Tibial artery (tissue), 4 donors: Measurements from ENCODE around the gene ITPRID1.

Source experiments
- DNase-seq, 2 donors: peaks; one replicate each; pipeline ENCODE4 v3.0.0-alpha.2; 2019
- H3K27ac ChIP-seq, 2 donors: fragments of 200-600 bp; sonication (generic) in 1 of 2; 1 replicate in 1 of 2; 2 replicates in 1 of 2; pipeline ENCODE4 v1.5.1; 2018 to 2019; ENCODE audit warnings: mild to moderate bottlenecking in 1 of 2
- H3K27me3 ChIP-seq, 2 donors: fragments of 200-600 bp; sonication (generic) in 1 of 2; one replicate each; pipeline versions ENCODE4 v1.5.1 to v1.6.0; 2016 to 2019
- H3K36me3 ChIP-seq, 3 donors: fragments of 200-600 bp; sonication (generic) in 2 of 3; one replicate each; pipeline ENCODE4 v1.5.1; 2016 to 2019; ENCODE audit warnings: mild to moderate bottlenecking in 2 of 3
- H3K4me1 ChIP-seq, 4 donors: fragments of 200-600 bp; sonication (generic) in 2 of 4; 1 replicate in 3 of 4; 2 replicates in 1 of 4; pipeline ENCODE4 v1.5.1; 2016 to 2019
- H3K4me3 ChIP-seq, 2 donors: fragments of 200-600 bp; sonication (generic) in 1 of 2; 1 replicate in 1 of 2; 2 replicates in 1 of 2; pipeline ENCODE4 v1.5.1; 2018 to 2019; ENCODE audit warnings: mild to moderate bottlenecking in 2 of 2
- H3K9me3 ChIP-seq, 3 donors: fragments of 200-600 bp; sonication (generic) in 1 of 3; one replicate each; pipeline ENCODE4 v1.5.1; 2016 to 2019
- CTCF ChIP-seq, 2 experiments: fragments of 200-600 bp in 1 of 2; fragments of 450-650 bp in 1 of 2; IDR thresholded peaks; one replicate each; pipeline ENCODE4 v1.5.1; 2017 to 2019; ENCODE audit warnings: antibody characterized with exemption in 2 of 2, mild to moderate bottlenecking in 1 of 2, moderate library complexity in 1 of 2
- intact Hi-C: fragments of 100-400 bp; cut with DNase I; formaldehyde crosslinking; loops from one replicate; pipeline ENCODE4 v1.15.0; 2023; ENCODE audit warnings: low total_unique reads

The ITPRID1 gene

DNA sequence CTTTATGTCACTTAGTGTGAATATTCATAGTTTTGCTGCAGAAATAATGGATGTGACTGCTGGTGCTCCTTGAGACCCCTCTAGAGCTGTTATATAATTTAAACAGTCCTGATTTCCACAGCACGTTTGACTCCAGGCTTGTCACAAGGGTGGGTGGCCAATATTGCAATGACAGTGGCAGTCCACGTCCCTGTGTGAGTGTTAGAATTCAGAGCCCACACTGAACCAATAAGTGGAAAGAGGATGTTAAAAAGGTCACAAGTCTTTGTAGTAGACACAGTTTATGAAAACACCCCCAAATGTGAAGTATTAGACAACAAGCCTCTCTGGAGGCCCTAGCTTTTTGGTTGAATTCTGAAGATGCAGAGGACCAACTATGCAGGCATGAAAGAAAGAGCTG, 175.1 kb downstream of the ITPRID1 start:
- Histone ChIP-seq H3K27me3 (no peaks in the 10 kb centered on the region), H3K4me3 (no peak overlapping the region), H3K9me3 (no peaks in the 10 kb centered on the region), H3K36me3 (no peaks in the 10 kb centered on the region), H3K4me1 (no peaks in the 10 kb centered on the region), H3K27ac (no peak overlapping the region)
- TF ChIP-seq CTCF (IDR thresholded peaks at IDR 0.05) = no peak
- DNase-seq = no peak
- intact Hi-C loops = no loop called here

GRCh38 chr7:31690935-31691334, 177.0 kb downstream of the ITPRID1 start:
- no peak overlapping the region for H3K4me3 ChIP-seq
- H3K4me1 ChIP-seq = no peaks in the 10 kb centered on the region
- TF ChIP-seq CTCF (IDR thresholded peaks at IDR 0.05) = no peak
- H3K36me3 ChIP-seq = no peaks in the 10 kb centered on the region
- intact Hi-C loops = no loop called here
- no peak overlapping the region for H3K27ac ChIP-seq
- DNase-seq = no peak
- no peaks in the 10 kb centered on the region for H3K9me3 ChIP-seq
- H3K27me3 ChIP-seq = no peaks in the 10 kb centered on the region

DNA sequence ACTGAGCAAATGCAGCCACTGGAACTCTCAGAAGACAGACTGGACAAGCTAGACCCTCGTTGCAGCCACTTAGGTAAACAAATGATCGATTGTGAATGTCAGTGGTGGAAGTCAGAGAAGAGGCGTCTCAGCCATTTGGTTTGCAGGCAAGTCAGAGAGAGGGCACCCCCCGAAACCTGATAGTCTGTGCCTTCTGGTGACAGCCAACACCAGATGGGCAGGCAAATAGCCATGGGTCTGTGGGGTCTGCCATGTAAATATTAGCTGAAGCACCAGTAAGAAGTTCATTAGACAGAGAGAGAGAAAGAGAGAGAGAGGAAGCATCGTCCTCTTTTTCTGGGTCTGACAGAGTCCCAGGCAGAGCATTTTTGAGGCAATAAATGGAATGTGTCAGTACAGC, 178.6 kb downstream of the ITPRID1 start:
- Histone ChIP-seq H3K4me1 (no peaks in the 10 kb centered on the region), H3K9me3 (no peaks in the 10 kb centered on the region), H3K4me3 (no peak overlapping the region), H3K36me3 (no peaks in the 10 kb centered on the region), H3K27ac (no peak overlapping the region), H3K27me3 (no peaks in the 10 kb centered on the region)
- no peak for TF ChIP-seq CTCF (IDR thresholded peaks at IDR 0.05)
- intact Hi-C loops = no loop called here
- no peak for DNase-seq

GRCh38 chr7:31692871-31693270, 179.0 kb downstream of the ITPRID1 start:
- TF ChIP-seq CTCF (IDR thresholded peaks at IDR 0.05) = no peak
- intact Hi-C loops = no loop called here
- Histone ChIP-seq H3K27me3 (no peaks in the 10 kb centered on the region), H3K36me3 (no peaks in the 10 kb centered on the region), H3K9me3 (no peaks in the 10 kb centered on the region), H3K27ac (no peak overlapping the region), H3K4me3 (no peak overlapping the region), H3K4me1 (no peaks in the 10 kb centered on the region)
- DNase-seq = no peak

DNA sequence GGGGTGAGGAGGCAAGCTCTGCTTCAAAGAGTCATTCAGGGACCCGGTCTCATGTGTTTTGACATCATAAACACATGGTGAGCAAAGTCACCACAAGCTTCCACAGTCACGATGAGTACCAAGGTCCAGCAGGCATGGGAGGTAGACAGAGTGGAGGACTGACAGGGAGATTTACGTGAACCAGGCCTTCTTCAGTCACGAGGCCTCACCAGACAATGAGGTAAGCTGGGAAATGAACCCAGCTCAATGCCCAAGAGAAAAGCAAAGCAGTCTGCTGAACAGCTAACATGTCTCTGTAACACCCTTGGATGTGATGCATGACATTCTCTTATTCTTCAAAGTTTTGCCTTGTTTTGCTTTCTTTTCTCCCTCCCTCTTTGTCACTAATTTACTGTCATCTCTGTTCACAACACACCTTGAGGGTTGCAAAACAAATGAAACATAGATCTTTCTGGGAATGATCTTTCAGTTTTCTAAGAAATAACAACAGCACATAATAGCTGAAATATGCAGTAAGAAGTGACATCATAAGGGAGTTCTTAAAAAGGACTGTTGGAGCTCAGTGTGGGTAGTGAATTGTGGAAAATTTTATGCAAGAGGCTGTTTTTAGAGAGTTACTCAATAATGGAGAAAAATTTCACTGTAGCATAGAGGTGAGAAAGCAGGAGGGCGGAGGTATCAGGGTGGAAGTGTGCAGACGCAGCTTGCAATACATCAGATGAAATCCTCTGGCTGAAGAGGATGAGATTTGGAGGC, 182.1 kb downstream of the ITPRID1 start:
- H3K9me3 ChIP-seq = no peaks in the 10 kb centered on the region

More for the DNA sequence above, 182.1 kb downstream of the ITPRID1 start:
- Histone ChIP-seq H3K36me3 (no peaks in the 10 kb centered on the region), H3K4me3 (no peak overlapping the region), H3K4me1 (no peaks in the 10 kb centered on the region), H3K27ac (no peak overlapping the region), H3K27me3 (no peaks in the 10 kb centered on the region)
- TF ChIP-seq CTCF (IDR thresholded peaks at IDR 0.05) = no peak
- intact Hi-C loops = no loop called here
- no peak for DNase-seq
